HuH-7.5 (cell line): ENCODE results near the gene DRD4.

ENCODE experiments used
- DNase-seq: peaks from one replicate; pipeline ENCODE4 v3.0.0; 2011; ENCODE audit warnings: low spot score

Gene DRD4

GRCh38 chr11:636511-637332 is at the start of gene DRD4:
DRD4 (plus strand) TSS chr11:637269; CDS start chr11:637305, 36 bp downstream.
- no peak for DNase-seq

- DNase-seq = no peak
Observed at GRCh38 chr11:587546-587945, 49.5 kb upstream of the DRD4 start.

- peak; percentile 95 for DNase-seq
Observed at GRCh38 chr11:587978-588380, 49.1 kb upstream of the DRD4 start.

DNA sequence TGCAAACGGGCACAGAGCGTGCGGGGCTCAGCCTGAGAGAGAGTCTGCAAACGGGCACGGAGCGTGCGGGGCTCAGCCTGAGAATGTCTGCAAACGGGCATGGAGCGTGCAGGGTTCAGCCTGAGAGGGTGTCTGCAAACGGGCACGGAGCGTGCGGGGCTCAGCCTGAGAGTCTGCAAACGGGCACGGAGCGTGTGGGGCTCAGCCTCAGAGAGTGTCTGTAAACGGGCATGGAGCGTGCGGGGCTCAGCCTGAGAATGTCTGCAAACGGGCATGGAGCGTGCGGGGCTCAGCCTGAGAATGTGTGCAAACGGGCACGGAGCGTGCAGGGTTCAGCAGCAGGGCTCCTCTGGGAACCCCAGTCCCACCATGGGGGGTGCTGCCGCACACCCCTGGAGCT is 47.3 kb upstream of the DRD4 start:
- DNase-seq = no peak

GRCh38 chr11:590997-591396 is 46.1 kb upstream of the DRD4 start:
- DNase-seq = no peak

DNA sequence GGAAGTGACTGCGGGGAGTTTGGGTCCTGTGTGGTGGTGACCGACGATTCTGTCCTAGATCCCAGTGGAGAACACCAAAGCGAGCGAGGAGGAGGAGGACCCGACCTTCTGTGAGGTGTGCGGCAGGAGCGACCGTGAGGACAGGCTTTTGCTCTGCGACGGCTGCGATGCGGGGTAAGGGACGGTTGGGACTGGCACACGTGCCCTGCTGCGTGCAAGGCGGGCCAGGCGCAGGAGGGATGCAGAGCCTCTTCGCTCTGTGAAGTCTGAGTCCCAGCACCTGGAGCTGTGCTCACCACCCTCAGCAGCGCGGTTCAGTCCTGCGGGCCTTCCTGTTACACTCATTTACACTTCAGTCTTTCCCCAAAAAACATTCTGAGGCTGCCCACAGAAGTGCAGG is 44.6 kb upstream of the DRD4 start:
- DNase-seq = no peak

- DNase-seq = no peak
Observed at GRCh38 chr11:592918-593317, 44.2 kb upstream of the DRD4 start.

DNA sequence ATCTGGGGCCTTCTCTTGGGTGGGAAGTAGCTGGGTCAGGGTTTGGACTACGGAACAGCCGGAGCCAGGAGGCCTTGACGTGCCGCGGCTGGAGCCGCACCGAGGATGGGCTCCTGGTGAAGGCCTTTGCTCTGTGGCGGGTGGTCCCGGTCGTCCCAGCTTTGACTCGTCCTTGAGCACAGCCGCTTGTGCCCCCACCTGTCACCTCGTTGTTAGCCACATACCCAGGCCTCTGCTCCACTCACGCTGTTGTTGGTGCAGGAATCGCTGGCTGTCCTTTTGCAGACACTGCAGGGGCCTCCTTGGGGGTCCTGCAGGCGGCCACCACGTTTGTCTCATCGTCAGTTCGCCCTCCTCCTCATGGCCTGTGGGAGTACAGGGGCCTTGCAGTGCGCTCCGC is 43.7 kb upstream of the DRD4 start:
- DNase-seq = no peak

- DNase-seq = no peak
Observed at GRCh38 chr11:595400-595799, 41.7 kb upstream of the DRD4 start.

- no peak for DNase-seq
Observed at GRCh38 chr11:596374-596773, 40.7 kb upstream of the DRD4 start.

GRCh38 chr11:597166-597725 is 39.8 kb upstream of the DRD4 start:
- DNase-seq = no peak

GRCh38 chr11:598005-598680 is 38.9 kb upstream of the DRD4 start:
- DNase-seq = no peak

- DNase-seq = no peak
Observed at GRCh38 chr11:601573-602245, 35.4 kb upstream of the DRD4 start.

DNA sequence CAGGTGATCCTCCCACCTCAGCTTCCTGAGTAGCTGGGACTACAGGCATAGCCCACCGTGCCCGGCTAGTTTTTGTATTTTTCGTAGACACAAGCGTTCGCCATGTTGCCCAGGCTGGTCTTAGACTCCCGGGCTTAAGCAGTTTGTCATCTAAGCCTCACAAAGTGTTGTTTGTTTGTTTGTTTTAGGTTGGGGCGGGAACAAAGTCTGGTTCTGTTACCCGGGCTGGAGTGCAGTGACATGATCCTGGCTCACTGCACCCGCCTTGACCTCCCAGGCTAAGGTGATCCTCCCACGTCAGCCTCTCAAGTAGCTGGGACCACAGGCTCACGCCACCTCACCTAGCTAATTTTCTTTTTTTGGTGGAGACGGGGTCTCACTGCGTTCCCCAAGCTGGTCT is 33.9 kb upstream of the DRD4 start:
- DNase-seq = no peak

DNA sequence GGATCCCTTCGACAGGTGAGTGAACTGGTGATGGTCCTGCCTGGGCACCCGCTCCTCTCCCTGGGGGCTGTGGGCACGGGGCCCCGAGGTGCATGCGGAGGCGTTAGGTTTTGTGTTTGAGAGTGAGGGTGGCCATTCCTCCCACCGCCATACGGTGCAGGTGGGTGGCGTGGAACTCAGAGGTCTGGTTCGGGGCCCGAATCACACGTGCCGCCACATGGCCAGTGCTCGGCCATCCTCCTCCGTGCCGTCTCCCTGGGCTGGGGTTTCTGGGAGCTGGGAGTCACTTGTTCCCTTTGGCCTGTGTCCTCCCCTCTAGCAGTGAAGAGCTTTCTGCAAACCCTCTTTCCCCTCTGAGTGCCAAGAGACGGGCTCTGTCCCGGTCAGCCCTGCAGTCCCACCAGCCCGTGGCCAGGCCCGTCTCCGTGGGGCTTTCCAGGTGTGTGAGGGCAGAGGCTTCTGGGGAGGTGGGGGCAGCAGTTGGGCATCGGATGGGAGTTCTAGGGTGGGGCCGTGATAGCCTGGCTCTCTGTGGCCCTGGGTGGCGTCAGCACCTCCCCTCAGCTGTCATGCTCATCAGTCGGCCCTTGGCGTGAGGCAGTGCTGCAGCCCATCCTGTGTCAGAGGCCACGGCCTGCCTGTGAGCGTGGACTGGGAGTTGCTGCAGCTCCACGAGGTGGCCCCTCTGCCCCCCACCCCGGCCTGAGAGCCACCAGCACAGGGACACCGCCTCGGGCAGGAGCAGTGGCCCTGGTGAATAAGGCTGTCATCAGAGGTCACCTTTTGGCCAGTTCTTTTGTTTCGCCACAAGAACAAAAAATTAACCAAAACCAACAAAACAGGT is 31.6 kb upstream of the DRD4 start:
- no peak for DNase-seq

DNA sequence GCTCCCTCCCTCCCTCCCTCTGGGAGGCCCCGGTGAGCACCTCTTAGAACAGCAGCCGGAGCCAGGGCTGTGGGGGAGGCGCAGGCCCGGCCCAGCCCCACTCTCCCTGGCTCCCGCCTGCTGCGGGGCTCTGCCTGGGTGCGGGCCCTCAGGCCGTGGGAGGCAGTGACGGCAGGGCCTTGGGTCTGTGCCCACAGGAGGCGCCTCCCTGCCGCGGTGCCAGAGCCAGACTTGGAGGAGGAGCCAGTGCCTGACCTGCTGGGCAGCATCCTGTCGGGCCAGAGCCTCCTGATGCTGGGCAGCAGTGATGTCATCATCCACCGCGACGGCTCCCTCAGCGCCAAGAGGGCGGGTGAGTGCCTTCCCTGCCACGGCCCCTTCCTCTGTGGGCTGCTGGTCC is 30.8 kb upstream of the DRD4 start:
- no peak for DNase-seq

DNA sequence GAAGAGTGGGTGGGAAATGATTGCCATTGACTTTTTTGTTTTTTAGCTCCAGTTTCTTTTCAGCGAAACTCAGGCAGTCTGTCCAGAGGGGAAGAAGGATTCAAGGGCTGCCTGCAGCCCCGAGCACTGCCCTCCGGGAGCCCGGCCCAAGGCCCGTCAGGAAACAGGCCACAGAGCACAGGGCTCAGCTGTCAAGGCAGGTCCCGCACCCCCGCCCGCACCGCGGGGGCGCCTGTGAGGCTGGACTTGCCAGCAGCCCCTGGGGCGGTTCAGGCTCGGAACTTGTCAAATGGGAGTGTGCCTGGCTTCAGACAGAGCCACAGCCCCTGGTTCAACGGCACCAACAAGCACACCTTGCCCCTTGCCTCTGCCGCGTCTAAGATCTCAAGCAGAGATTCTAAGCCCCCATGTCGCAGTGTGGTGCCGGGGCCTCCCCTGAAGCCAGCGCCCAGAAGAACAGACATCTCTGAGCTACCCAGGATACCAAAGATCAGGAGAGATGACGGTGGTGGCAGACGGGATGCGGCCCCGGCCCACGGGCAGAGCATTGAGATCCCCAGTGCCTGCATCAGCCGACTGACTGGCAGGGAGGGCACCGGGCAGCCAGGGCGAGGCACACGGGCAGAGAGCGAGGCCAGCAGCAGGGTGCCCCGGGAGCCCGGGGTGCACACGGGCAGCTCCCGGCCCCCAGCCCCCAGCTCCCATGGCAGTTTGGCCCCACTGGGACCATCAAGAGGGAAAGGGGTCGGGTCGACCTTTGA is 29.9 kb upstream of the DRD4 start:
- no peak for DNase-seq

DNA sequence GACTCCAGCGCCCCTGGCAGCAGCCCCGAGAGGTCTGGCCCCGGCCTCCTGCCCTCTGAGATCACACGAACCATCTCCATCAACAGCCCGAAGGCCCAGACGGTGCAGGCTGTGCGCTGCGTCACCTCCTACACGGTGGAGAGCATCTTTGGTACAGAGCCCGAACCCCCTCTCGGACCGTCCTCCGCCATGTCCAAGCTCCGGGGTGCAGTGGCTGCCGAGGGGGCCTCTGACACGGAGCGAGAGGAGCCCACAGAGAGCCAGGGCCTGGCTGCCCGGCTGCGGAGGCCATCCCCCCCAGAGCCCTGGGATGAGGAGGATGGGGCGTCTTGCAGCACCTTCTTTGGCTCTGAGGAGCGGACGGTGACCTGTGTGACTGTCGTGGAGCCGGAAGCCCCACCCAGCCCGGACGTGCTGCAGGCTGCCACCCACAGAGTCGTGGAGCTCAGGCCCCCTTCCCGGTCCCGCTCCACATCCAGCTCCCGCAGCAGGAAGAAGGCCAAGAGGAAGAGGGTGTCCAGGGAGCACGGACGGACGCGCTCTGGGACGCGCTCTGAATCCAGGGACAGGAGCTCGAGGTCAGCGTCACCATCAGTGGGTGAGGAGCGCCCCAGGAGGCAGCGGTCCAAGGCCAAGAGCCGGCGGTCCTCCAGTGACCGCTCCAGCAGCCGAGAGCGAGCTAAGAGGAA is 29.0 kb upstream of the DRD4 start:
- no peak for DNase-seq

- DNase-seq = no peak
Observed at GRCh38 chr11:608791-609251, 28.2 kb upstream of the DRD4 start.

DNA sequence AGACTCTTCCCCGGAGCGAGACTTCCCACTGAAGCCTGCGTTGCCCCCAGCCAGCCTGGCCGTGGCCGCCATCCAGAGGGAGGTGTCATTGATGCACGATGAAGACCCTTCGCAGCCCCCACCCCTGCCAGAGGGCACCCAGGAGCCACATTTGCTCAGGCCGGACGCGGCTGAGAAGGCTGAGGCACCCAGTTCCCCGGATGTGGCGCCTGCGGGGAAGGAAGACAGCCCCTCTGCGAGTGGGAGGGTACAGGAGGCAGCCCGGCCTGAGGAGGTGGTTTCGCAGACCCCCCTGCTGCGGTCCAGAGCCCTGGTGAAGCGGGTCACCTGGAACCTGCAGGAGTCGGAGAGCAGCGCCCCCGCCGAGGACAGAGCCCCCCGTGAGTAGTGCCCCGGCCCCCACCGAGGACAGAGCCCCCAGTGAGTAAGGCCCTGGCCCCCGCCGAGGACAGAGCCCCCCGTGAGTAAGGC is 27.7 kb upstream of the DRD4 start:
- DNase-seq = no peak
